Upper lobe of left lung (tissue), 6 donors: ENCODE measurements around the gene PRICKLE2. TPM values are rescaled to one million over a fixed set of nuclear protein-coding genes. Genes with fewer than 3 reads are reported as not detected.

Experiments
- ATAC-seq, 2 donors: fragments of 200-7000 bp; cut with Tn5 transposase; one replicate each; pipeline ENCODE4 v1.9.1; 2022; ENCODE audit warnings: mild to moderate bottlenecking in 2 of 2, moderate library complexity in 2 of 2; ENCODE audit not compliant: low FRiP score in 2 of 2
- DNase-seq, 2 donors: peaks; one replicate each; pipeline ENCODE4 v3.0.0-alpha.2; 2019 to 2020
- H3K27ac ChIP-seq, 4 donors: fragments of 200-600 bp; sonication (generic); one replicate each; pipeline ENCODE4 v1.5.1; 2016 to 2019
- H3K27me3 ChIP-seq, 4 donors: fragments of 200-600 bp; sonication (generic); one replicate each; pipeline ENCODE4 v1.5.1; 2017 to 2019
- H3K36me3 ChIP-seq, 4 donors: fragments of 200-600 bp; sonication (generic); one replicate each; pipeline ENCODE4 v1.5.1; 2016 to 2019
- H3K4me1 ChIP-seq, 4 donors: fragments of 200-600 bp; sonication (generic); one replicate each; pipeline ENCODE4 v1.5.1; 2018 to 2019
- H3K4me3 ChIP-seq, 4 donors: fragments of 200-600 bp; sonication (generic); one replicate each; pipeline ENCODE4 v1.5.1; 2017 to 2019; ENCODE audit warnings: mild to moderate bottlenecking in 2 of 4, moderate library complexity in 1 of 4
- H3K9me3 ChIP-seq, 4 donors: fragments of 200-600 bp; sonication (generic); one replicate each; pipeline ENCODE4 v1.5.1; 2018 to 2019
- CTCF ChIP-seq, 6 experiments: fragments of 450-650 bp in 4 of 6; fragments of 200-600 bp in 2 of 6; sonication (generic) in 2 of 6; IDR thresholded peaks; one replicate each; pipeline ENCODE4 v1.5.1; 2016 to 2019; ENCODE audit warnings: antibody characterized with exemption in 6 of 6
- EP300 ChIP-seq, 4 donors: sonication (generic); formaldehyde crosslinking; IDR thresholded peaks; one replicate each; pipeline ENCODE4 v1.5.1; 2017; ENCODE audit warnings: antibody characterized with exemption in 4 of 4, control low read depth in 2 of 4
- POLR2A ChIP-seq, 4 donors: fragments of 450-650 bp; IDR thresholded peaks; one replicate each; pipeline ENCODE4 v1.5.1; 2016 to 2017; ENCODE audit warnings: antibody characterized with exemption in 4 of 4, mild to moderate bottlenecking in 2 of 4
- POLR2AphosphoS5 ChIP-seq, 2 donors: sonication (generic); formaldehyde crosslinking; IDR thresholded peaks; one replicate each; pipeline ENCODE4 v1.5.1; 2017; ENCODE audit warnings: antibody characterized with exemption in 2 of 2
- WGBS, 2 donors: methylation state at CpG; one replicate each; pipeline ENCODE4 v1.1.5; 2017 to 2018; 5-methylcytosine and 5-hydroxymethylcytosine counted together
- total RNA-seq, 6 donors: library from RNA; depleted of rRNA in 4 of 6; stranded (reverse); fragments of >200 nt in 4 of 6; gene quantifications; one replicate each; pipeline versions ENCODE4 v1.1.0 to v1.2.1, GENCODE V29; 2016 to 2021
- donor health status: DM: no; HTN: no; CAD: no; lungs with moderate emphysema.
- donor health status: DM: no; HTN: yes; CAD: no; lungs with severe emphysema.

PRICKLE2 gene
- total RNA-seq, 6 donors from 2014 or later, result 28.3 to 68.9 (median 36.3) TPM

- WGBS, 2 donors, result 77 to 80% methylated on average over 5 of the region's 5 CpGs
- H3K4me3 ChIP-seq, result no peak overlapping the region
These were observed 127.3 kb downstream of the PRICKLE2 start for GRCh38 chr3:64097920-64098319.

GRCh38 chr3:64095802-64096201, 129.5 kb downstream of the PRICKLE2 start:
- peaks cover 0 to 28% (median 11%) of the 10 kb centered on the region in 4 donors for H3K36me3 ChIP-seq
- no peaks in the 10 kb centered on the region for H3K4me1 ChIP-seq
- no peak for TF ChIP-seq POLR2AphosphoS5 (IDR thresholded peaks at IDR 0.05)
- TF ChIP-seq POLR2A (IDR thresholded peaks at IDR 0.05), result no peak
- TF ChIP-seq CTCF (IDR thresholded peaks at IDR 0.05), result no peak
- no peak for TF ChIP-seq EP300 (IDR thresholded peaks at IDR 0.05)
- H3K27ac ChIP-seq, result no peak overlapping the region
- no peak overlapping the region for H3K4me3 ChIP-seq
- 79 to 81% methylated on average over 3 of the region's 3 CpGs for WGBS, 2 donors
- no peaks in the 10 kb centered on the region for H3K9me3 ChIP-seq
- H3K27me3 ChIP-seq, result no peaks in the 10 kb centered on the region
- DNase-seq (no peak), ATAC-seq (no peak)

More at GRCh38 chr3:64097920-64098319, 127.3 kb downstream of the PRICKLE2 start:
- Histone ChIP-seq H3K27ac (no peak overlapping the region), H3K27me3 (no peaks in the 10 kb centered on the region), H3K4me1 (no peaks in the 10 kb centered on the region), H3K9me3 (no peaks in the 10 kb centered on the region), H3K36me3 (peaks cover 0 to 28% (median 11%) of the 10 kb centered on the region in 4 donors)
- DNase-seq (no peak), ATAC-seq (no peak)
- TF ChIP-seq EP300 (IDR thresholded peaks at IDR 0.05), result no peak
- TF ChIP-seq POLR2A (IDR thresholded peaks at IDR 0.05), result no peak
- TF ChIP-seq POLR2AphosphoS5 (IDR thresholded peaks at IDR 0.05), result no peak
- no peak for TF ChIP-seq CTCF (IDR thresholded peaks at IDR 0.05)

GRCh38 chr3:64094713-64095079, 130.6 kb downstream of the PRICKLE2 start:
- 97 to 98% methylated on average over 2 of the region's 2 CpGs for WGBS, 2 donors
- ATAC-seq, result no peak
- H3K36me3 ChIP-seq, result peaks cover 0 to 26% (median 11%) of the 10 kb centered on the region in 4 donors
- TF ChIP-seq POLR2A (IDR thresholded peaks at IDR 0.05), result no peak
- TF ChIP-seq EP300 (IDR thresholded peaks at IDR 0.05), result no peak
- TF ChIP-seq POLR2AphosphoS5 (IDR thresholded peaks at IDR 0.05), result no peak
- no peak for TF ChIP-seq CTCF (IDR thresholded peaks at IDR 0.05)
- no peaks in the 10 kb centered on the region for H3K9me3 ChIP-seq
- no peaks in the 10 kb centered on the region for H3K4me1 ChIP-seq
- DNase-seq, result no peak
- no peak overlapping the region for H3K27ac ChIP-seq
- H3K27me3 ChIP-seq, result no peaks in the 10 kb centered on the region
- no peak overlapping the region for H3K4me3 ChIP-seq

GRCh38 chr3:64093825-64094712, 131.2 kb downstream of the PRICKLE2 start:
- ATAC-seq, result no peak
- 81 to 85% methylated on average over 3 of the region's 3 CpGs for WGBS, 2 donors
- no peak overlapping the region for H3K27ac ChIP-seq
- TF ChIP-seq POLR2AphosphoS5 (IDR thresholded peaks at IDR 0.05), result no peak
- TF ChIP-seq EP300 (IDR thresholded peaks at IDR 0.05), result no peak
- TF ChIP-seq CTCF (IDR thresholded peaks at IDR 0.05), result no peak
- no peak for TF ChIP-seq POLR2A (IDR thresholded peaks at IDR 0.05)
- DNase-seq, result no peak
- no peaks in the 10 kb centered on the region for H3K4me1 ChIP-seq
- H3K36me3 ChIP-seq, result peaks cover 0 to 20% (median 5%) of the 10 kb centered on the region in 4 donors
- H3K4me3 ChIP-seq, result no peak overlapping the region
- no peaks in the 10 kb centered on the region for H3K27me3 ChIP-seq
- no peaks in the 10 kb centered on the region for H3K9me3 ChIP-seq
